A549 (cell line): ENCODE measurements around the gene PRKAR1B. TPM values are rescaled to one million over a fixed set of nuclear protein-coding genes. Genes with fewer than 3 reads are reported as not detected.
A peak's percentile ranks its signal among the peaks of the same experiment; 100 is the strongest.

ENCODE experiments used
- ATAC-seq, 2 experiments: fragments of 200-7000 bp in 1 of 2; fragments of >200 bp in 1 of 2; cut with Nextera tagmentation in 1 of 2; cut with Tn5 transposase in 1 of 2; 3 replicates each; pipeline versions ENCODE4 v1.8.0 to v1.9.1; 2018 to 2020; ENCODE audit warnings: mild to moderate bottlenecking in 1 of 2, moderate library complexity in 1 of 2
- CTCF ChIA-PET: fragments of 300-600 bp; sonication (Branson Sonifier 250); formaldehyde crosslinking; extraction: SDS; loops from one replicate; lab custom pipeline; 2021; ENCODE audit warnings: antibody characterized with exemption, inconsistent platforms; lab: Yijun Ruan, JAX
- POLR2A ChIA-PET: fragments of 350-600 bp; formaldehyde crosslinking; extraction: SDS; loops from one replicate; lab custom pipeline; 2021; ENCODE audit warnings: antibody characterized with exemption, inconsistent platforms; lab: Yijun Ruan, JAX
- DNase-seq, 2 experiments: peaks; one replicate each; pipeline versions ENCODE4 v3.0.0 to v3.0.0-alpha.2; 2011 to 2016; ENCODE audit warnings: low read depth in 1 of 2, low spot score in 1 of 2
- FAIRE-seq: peaks from 2 replicates; lab custom pipeline; 2011; peaks lifted over from hg19 to GRCh38; lab: Jason Lieb, UNC
- H3K27ac ChIP-seq, 2 experiments: fragments of >200 bp; sonication (Bioruptor Twin); formaldehyde crosslinking; 3 replicates each; pipeline ENCODE4 v1.5.1; 2016 to 2017
- H3K4me1 ChIP-seq: fragments of >200 bp; sonication (Bioruptor Twin); formaldehyde crosslinking; 3 replicates; pipeline ENCODE4 v1.6.1; 2016
- H3K4me2 ChIP-seq: fragments of >200 bp; sonication (Bioruptor Twin); formaldehyde crosslinking; 3 replicates; pipeline ENCODE4 v1.6.1; 2016
- H3K4me3 ChIP-seq: fragments of >200 bp; sonication (Bioruptor Twin); formaldehyde crosslinking; 3 replicates; pipeline ENCODE4 v1.5.1; 2016
- H3K9me3 ChIP-seq: fragments of >200 bp; sonication (Bioruptor Twin); formaldehyde crosslinking; 3 replicates; pipeline ENCODE4 v1.6.1; 2016
- BHLHE40 ChIP-seq: IDR thresholded peaks from 2 replicates; pipeline ENCODE4 v1.6.1; 2012; ENCODE audit warnings: low read depth, low read length, inconsistent platforms
- CBX8 ChIP-seq: fragments of 200-600 bp; sonication (generic); IDR thresholded peaks from 2 replicates; pipeline ENCODE4 v1.6.1; 2016
- CEBPB ChIP-seq, 2 experiments: fragments of >200 bp in 1 of 2; sonication (Bioruptor Twin) in 1 of 2; formaldehyde crosslinking in 1 of 2; IDR thresholded peaks; 2 replicates each; pipeline ENCODE4 v1.6.1; 2012 to 2016
- CHD2 ChIP-seq: fragments of 150-350 bp; IDR thresholded peaks from 2 replicates; pipeline ENCODE4 v1.6.1; 2014; ENCODE audit warnings: low read length; ENCODE audit not compliant: partially characterized antibody
- CHD4 ChIP-seq: fragments of 200-600 bp; sonication (generic); IDR thresholded peaks from 2 replicates; pipeline ENCODE4 v1.6.1; 2016; ENCODE audit warnings: antibody characterized with exemption, mild to moderate bottlenecking, borderline replicate concordance
- EHF ChIP-seq: fragments of 250-450 bp; sonication (Bioruptor Pico); IDR thresholded peaks from 2 replicates; pipeline ENCODE4 v1.5.0; 2020; ENCODE audit warnings: mild to moderate bottlenecking
- EHMT2 ChIP-seq: fragments of 200-600 bp; sonication (generic); IDR thresholded peaks from 2 replicates; pipeline ENCODE4 v1.6.1; 2016; ENCODE audit warnings: antibody characterized with exemption, low read depth, mild to moderate bottlenecking, moderate library complexity
- ESRRA ChIP-seq: fragments of 150-350 bp; IDR thresholded peaks from 2 replicates; pipeline ENCODE4 v1.6.1; 2014; ENCODE audit warnings: mild to moderate bottlenecking, low read length, borderline replicate concordance
- HOXA7 ChIP-seq: fragments of 250-450 bp; sonication (Bioruptor Pico); IDR thresholded peaks from 2 replicates; pipeline ENCODE4 v1.5.0; 2020; ENCODE audit warnings: mild to moderate bottlenecking, moderate library complexity
- HOXB13 ChIP-seq: fragments of 250-450 bp; sonication (Bioruptor Pico); IDR thresholded peaks from 2 replicates; pipeline ENCODE4 v1.5.0; 2020; ENCODE audit warnings: low read depth, mild to moderate bottlenecking, moderate library complexity
- KDM1A ChIP-seq: fragments of 200-600 bp; sonication (generic); IDR thresholded peaks from 2 replicates; pipeline ENCODE4 v1.6.1; 2016; ENCODE audit warnings: low read depth, mild to moderate bottlenecking
- MAFK ChIP-seq: fragments of 450-650 bp; IDR thresholded peaks from 2 replicates; pipeline ENCODE4 v1.6.1; 2014; ENCODE audit not compliant: partially characterized antibody
- MAX ChIP-seq: IDR thresholded peaks from 2 replicates; pipeline ENCODE4 v1.6.1; 2012
- NPAS2 ChIP-seq: fragments of 250-450 bp; sonication (Bioruptor Pico); IDR thresholded peaks from 2 replicates; pipeline ENCODE4 v1.8.0; 2022; ENCODE audit warnings: mild to moderate bottlenecking, moderate library complexity, borderline replicate concordance
- POLR2A ChIP-seq: IDR thresholded peaks from 2 replicates; pipeline ENCODE4 v1.6.1; 2012; ENCODE audit warnings: mild to moderate bottlenecking, low read length
- RARB ChIP-seq: fragments of 250-450 bp; sonication (Bioruptor Pico); IDR thresholded peaks from 2 replicates; pipeline ENCODE4 v1.8.0; 2021; ENCODE audit warnings: mild to moderate bottlenecking, moderate library complexity
- RCOR1 ChIP-seq: fragments of 150-350 bp; IDR thresholded peaks from 2 replicates; pipeline ENCODE4 v1.6.1; 2014; ENCODE audit warnings: antibody characterized with exemption, low read length, low read depth
- RNF2 ChIP-seq: fragments of 200-600 bp; sonication (generic); IDR thresholded peaks from 2 replicates; pipeline ENCODE4 v1.6.1; 2016; ENCODE audit warnings: low read depth, mild to moderate bottlenecking, antibody characterized with exemption, moderate library complexity, borderline replicate concordance
- SMC3 ChIP-seq: fragments of >200 bp; sonication (Bioruptor Twin); formaldehyde crosslinking; IDR thresholded peaks from 3 replicates; pipeline ENCODE4 v1.6.1; 2018; ENCODE audit warnings: inconsistent platforms
- TFCP2L1 ChIP-seq: fragments of 250-450 bp; sonication (Bioruptor Pico); IDR thresholded peaks from 2 replicates; pipeline ENCODE4 v1.5.0; 2021; ENCODE audit warnings: mild to moderate bottlenecking
- ZC3H11A ChIP-seq: fragments of 450-650 bp; IDR thresholded peaks from 2 replicates; pipeline ENCODE4 v1.6.1; 2014; ENCODE audit warnings: antibody characterized with exemption, mild to moderate bottlenecking
- ZSCAN20 ChIP-seq: fragments of 250-450 bp; sonication (Bioruptor Pico); IDR thresholded peaks from 2 replicates; pipeline ENCODE4 v1.8.0; 2022; ENCODE audit warnings: mild to moderate bottlenecking, moderate library complexity
- WGBS: methylation state at CpG from one replicate; pipeline ENCODE4 v1.1.6; 2017; ENCODE audit errors: missing lambda C conversion rate; 5-methylcytosine and 5-hydroxymethylcytosine counted together
- polyA plus RNA-seq, 4 experiments: library from polyadenylated mRNA; depleted of rRNA in 3 of 4; stranded (reverse); fragments of >200 nt; fragmentation: RNase III in 1 of 4; extraction: RNeasy Plus Mini Kit Qiagen cat#74134 plus additional on column Dnase treatment in 1 of 4; gene quantifications; 2 replicates in 3 of 4; 3 replicates in 1 of 4; pipeline ENCODE4 v1.2.3, GENCODE V29; 2011 to 2017
- TF ChIP-seq, protein P1 (sequence below): fragments of 250-450 bp; sonication (Bioruptor Pico); IDR thresholded peaks from 2 replicates; pipeline ENCODE4 v1.5.0; 2020; ENCODE audit warnings: low read depth, mild to moderate bottlenecking, moderate library complexity
- TF ChIP-seq, protein P2 (sequence below): fragments of >200 bp; sonication (Bioruptor Twin); formaldehyde crosslinking; IDR thresholded peaks from 3 replicates; pipeline ENCODE4 v1.5.1; 2016
- TF ChIP-seq, protein P3 (sequence below): IDR thresholded peaks from 2 replicates; pipeline ENCODE4 v1.6.1; 2012; ENCODE audit warnings: low read depth, borderline replicate concordance

PRKAR1B gene
- polyA plus RNA-seq, 2 of the 4 experiments (the other 2 are of a cell fraction): 10.1 to 33.7 TPM

DNA sequence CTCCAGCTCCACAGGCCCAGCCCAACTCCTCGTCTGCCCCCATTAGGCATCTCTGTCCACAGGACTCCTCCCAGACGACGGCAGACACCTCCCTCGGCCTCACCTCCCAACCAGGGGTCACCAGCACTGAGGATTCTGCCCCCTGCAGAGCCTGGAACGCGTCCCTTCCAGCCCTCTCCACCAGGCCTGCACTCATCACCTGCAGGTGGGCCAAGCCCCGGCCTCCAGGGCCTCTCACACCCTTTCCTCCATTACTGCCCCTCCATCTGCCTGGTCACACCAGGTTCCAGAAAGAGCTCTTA is 164.8 kb downstream of the PRKAR1B start:
- H3K4me2 ChIP-seq: no peak overlapping the region
- FAIRE-seq (no peak), ATAC-seq (no peak), DNase-seq (no peak)
- WGBS: 75% methylated on average over 7 of the region's 7 CpGs
- CTCF ChIA-PET: interaction anchor here (0.6 to 1.8 kb wide), 3 partner anchors 9 to 549 kb away, joined by 3 to 5 read pairs (median 3); no protein-coding TSS in a partner anchor
- TF ChIP-seq CBX8 (no peak), ZC3H11A (no peak), SMC3 (no peak), CHD2 (no peak), RCOR1 (no peak), EHMT2 (no peak), POLR2A (no peak), NPAS2 (no peak)
- TF ChIP-seq, protein P1, sequence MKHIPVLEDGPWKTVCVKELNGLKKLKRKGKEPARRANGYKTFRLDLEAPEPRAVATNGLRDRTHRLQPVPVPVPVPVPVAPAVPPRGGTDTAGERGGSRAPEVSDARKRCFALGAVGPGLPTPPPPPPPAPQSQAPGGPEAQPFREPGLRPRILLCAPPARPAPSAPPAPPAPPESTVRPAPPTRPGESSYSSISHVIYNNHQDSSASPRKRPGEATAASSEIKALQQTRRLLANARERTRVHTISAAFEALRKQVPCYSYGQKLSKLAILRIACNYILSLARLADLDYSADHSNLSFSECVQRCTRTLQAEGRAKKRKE: no peak
- TF ChIP-seq, protein P2, sequence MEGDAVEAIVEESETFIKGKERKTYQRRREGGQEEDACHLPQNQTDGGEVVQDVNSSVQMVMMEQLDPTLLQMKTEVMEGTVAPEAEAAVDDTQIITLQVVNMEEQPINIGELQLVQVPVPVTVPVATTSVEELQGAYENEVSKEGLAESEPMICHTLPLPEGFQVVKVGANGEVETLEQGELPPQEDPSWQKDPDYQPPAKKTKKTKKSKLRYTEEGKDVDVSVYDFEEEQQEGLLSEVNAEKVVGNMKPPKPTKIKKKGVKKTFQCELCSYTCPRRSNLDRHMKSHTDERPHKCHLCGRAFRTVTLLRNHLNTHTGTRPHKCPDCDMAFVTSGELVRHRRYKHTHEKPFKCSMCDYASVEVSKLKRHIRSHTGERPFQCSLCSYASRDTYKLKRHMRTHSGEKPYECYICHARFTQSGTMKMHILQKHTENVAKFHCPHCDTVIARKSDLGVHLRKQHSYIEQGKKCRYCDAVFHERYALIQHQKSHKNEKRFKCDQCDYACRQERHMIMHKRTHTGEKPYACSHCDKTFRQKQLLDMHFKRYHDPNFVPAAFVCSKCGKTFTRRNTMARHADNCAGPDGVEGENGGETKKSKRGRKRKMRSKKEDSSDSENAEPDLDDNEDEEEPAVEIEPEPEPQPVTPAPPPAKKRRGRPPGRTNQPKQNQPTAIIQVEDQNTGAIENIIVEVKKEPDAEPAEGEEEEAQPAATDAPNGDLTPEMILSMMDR: no peak
- no peak overlapping the region for H3K27ac ChIP-seq
- no peaks in the 10 kb centered on the region for H3K9me3 ChIP-seq
- H3K4me1 ChIP-seq: no peaks in the 10 kb centered on the region
- POLR2A ChIA-PET: no interaction called here
- H3K4me3 ChIP-seq: no peak overlapping the region

DNA sequence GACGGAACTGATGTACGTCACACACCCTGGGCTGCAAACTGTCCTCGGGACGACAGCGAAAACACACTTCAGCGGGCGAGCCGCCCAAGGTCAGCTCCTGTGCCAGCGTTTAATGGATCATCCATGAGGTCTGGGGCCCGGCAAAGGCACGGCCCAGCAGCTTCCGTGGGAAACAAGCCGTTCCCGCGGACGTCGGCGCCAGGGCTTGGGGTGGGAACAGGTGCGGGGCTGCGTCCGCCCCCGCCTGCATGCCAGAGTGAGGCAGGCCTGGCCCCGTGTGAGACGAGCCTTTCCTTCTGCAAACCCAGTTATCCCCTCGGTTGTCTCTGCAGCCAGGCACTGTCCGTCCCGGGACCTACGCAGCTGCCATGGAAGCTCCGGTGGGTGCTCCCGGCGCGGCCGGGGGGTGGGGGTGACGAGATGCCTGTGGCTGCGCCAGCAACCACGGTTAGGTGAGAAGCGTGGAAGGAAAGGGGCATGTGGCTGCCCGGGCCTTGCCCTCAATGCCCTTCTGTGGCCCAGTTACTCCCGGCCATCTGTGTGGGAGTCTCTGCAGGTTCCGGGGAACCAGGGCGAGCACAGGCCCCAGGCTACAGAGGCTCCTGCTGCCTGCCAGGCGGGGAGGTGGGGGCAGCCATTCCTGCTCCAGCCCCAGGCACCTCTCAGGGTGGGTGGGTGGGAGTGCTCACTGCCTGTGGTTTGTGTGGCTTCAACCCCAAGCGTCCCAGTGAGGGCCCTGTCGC is 165.3 kb downstream of the PRKAR1B start:
- no peak overlapping the region for H3K4me3 ChIP-seq
- H3K27ac ChIP-seq: no peak overlapping the region
- FAIRE-seq (no peak), DNase-seq (no peak), ATAC-seq (no peak; a peak in 2 of 6 replicates)
- no peak for TF ChIP-seq BHLHE40
- H3K4me1 ChIP-seq: no peaks in the 10 kb centered on the region
- ChIA-PET POLR2A (no interaction called here), CTCF (interaction anchor here (0.8 to 1.8 kb wide), 3 partner anchors 9 to 30 kb away, joined by 3 to 5 read pairs (median 3); no protein-coding TSS in a partner anchor)
- no peak overlapping the region for H3K4me2 ChIP-seq
- WGBS: 89% methylated on average over 28 of the region's 44 CpGs
- H3K9me3 ChIP-seq: no peaks in the 10 kb centered on the region

DNA sequence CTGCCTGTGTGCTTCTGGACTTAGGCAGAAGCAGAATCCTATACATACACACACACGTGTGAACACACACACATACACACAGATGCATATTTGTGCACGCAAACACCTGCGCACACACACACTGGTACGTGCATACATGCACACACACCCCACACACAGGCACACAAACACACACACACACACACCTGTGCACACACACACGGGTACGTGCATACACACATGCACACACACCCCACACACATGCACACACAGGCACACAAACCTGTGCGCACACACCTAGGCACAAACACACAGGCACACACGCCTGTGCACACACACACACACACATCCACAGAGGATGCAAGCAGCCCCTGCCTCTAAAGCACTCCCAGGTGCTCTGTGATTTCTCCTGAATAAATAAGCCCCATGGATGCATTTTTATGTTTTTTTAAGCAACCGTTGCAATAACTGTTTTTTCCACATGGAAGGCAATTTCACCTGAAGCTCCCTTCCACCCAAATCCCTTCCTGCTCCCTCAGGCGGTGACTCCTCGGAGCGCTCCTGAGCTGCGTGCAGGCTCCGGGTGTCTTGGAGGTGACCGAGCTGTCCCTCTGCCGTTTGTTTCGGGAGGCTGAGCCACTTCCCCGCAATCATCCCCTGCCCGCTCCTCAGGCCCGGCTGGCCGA is 166.0 kb downstream of the PRKAR1B start:
- no peak overlapping the region for H3K4me3 ChIP-seq
- CTCF ChIA-PET: interaction anchor here (0.8 to 1.8 kb wide), 3 partner anchors 8 to 30 kb away, joined by 3 to 5 read pairs (median 3); no protein-coding TSS in a partner anchor
- POLR2A ChIA-PET: no interaction called here
- TF ChIP-seq CHD4: no peak
- TF ChIP-seq ZSCAN20 (CRISPR knock-in tag): no peak
- TF ChIP-seq, protein P3, sequence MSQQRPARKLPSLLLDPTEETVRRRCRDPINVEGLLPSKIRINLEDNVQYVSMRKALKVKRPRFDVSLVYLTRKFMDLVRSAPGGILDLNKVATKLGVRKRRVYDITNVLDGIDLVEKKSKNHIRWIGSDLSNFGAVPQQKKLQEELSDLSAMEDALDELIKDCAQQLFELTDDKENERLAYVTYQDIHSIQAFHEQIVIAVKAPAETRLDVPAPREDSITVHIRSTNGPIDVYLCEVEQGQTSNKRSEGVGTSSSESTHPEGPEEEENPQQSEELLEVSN: no peak
- TF ChIP-seq MAFK: no peak
- TF ChIP-seq ESRRA: no peak
- no peak for TF ChIP-seq CEBPB (IDR thresholded peaks at IDR 0.05)
- ATAC-seq (peak in 1 of 2 experiments; percentile 22; a peak in 1 of 6 replicates), FAIRE-seq (no peak), DNase-seq (no peak)
- H3K27ac ChIP-seq: no peak overlapping the region
- H3K4me1 ChIP-seq: no peaks in the 10 kb centered on the region
- WGBS: 86% methylated on average over 21 of the region's 21 CpGs
- no peaks in the 10 kb centered on the region for H3K9me3 ChIP-seq
- H3K4me2 ChIP-seq: no peak overlapping the region

DNA sequence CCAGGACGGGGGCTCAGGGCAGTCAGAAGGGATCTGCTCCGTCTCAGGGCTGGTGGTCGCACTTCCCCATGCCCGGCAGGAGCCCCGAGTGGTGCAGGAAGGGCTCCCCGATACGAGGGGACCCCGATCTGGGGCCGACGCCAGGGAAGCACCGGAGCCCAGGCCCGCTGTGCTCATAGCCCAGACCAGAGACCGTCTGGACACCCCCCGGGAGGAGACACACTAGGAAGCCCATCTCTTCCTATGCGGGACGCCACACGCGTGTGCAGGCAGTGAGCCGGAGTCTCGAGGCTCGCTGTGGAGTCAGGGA is 167.7 kb downstream of the PRKAR1B start:
- H3K4me3 ChIP-seq: no peak overlapping the region
- CTCF ChIA-PET: no interaction called here
- no peak overlapping the region for H3K4me2 ChIP-seq
- TF ChIP-seq RNF2 (no peak), KDM1A (no peak), HOXB13 (no peak), MAX (no peak), HOXA7 (CRISPR knock-in tag) (no peak), RARB (CRISPR knock-in tag) (no peak), BHLHE40 (no peak), ZSCAN20 (CRISPR knock-in tag) (no peak), TFCP2L1 (CRISPR knock-in tag) (no peak), CHD2 (no peak), EHF (CRISPR knock-in tag) (no peak), ZC3H11A (no peak)
- H3K27ac ChIP-seq: no peak overlapping the region
- POLR2A ChIA-PET: no interaction called here
- WGBS: 82% methylated on average over 19 of the region's 21 CpGs
- no peaks in the 10 kb centered on the region for H3K4me1 ChIP-seq
- ATAC-seq (no peak), FAIRE-seq (no peak), DNase-seq (no peak)
- H3K9me3 ChIP-seq: no peaks in the 10 kb centered on the region
